ENCODE results near the gene PPP2R1A. TPM values are rescaled to one million over a fixed set of nuclear protein-coding genes. Genes with fewer than 3 reads are reported as not detected.
A peak's percentile ranks its signal among the peaks of the same experiment; 100 is the strongest.

The PPP2R1A gene
- total and polyA plus RNA-seq, 2 of the 13 experiments (the other 11 are each of a cell fraction or from before 2014, with no cell fraction given), result 86.7 to 130 TPM

GRCh38 chr19:52269338-52270261 is 79.7 kb downstream of the PPP2R1A start, which contains the start of gene ZNF766 (continued):
- TF ChIP-seq ARNT2 (CRISPR knock-in tag; IDR thresholded peaks at IDR 0.05; ENCODE audit: low read depth) (no peak), TRIM22 (IDR thresholded peaks at IDR 0.05) (no peak), ZNF747 (CRISPR knock-in tag; IDR thresholded peaks at IDR 0.05; ENCODE audit: borderline replicate concordance) (peak; percentile 89; the same call in 1 of the 2 replicates), BCLAF1 (IDR thresholded peaks at IDR 0.05) (no peak), CC2D1A (CRISPR knock-in tag; IDR thresholded peaks at IDR 0.05) (no peak), KDM6A (CRISPR knock-in tag; IDR thresholded peaks at IDR 0.05; ENCODE audit: low read depth) (no peak), ARNT (IDR thresholded peaks at IDR 0.05) (no peak), SIX4 (CRISPR knock-in tag; IDR thresholded peaks at IDR 0.05) (no peak), MED8 (CRISPR knock-in tag; IDR thresholded peaks at IDR 0.05; ENCODE audit: insufficient replicate concordance) (no peak), ARID4A (CRISPR knock-in tag; IDR thresholded peaks at IDR 0.05; ENCODE audit: borderline replicate concordance) (peak; percentile 97), TBX2 (CRISPR knock-in tag; IDR thresholded peaks at IDR 0.05; ENCODE audit: borderline replicate concordance) (peak; percentile 83), CREM (IDR thresholded peaks at IDR 0.05) (peak; percentile 45; the same call in 1 of the 2 replicates), CREM (CRISPR knock-in tag; IDR thresholded peaks at IDR 0.05) (no peak), REL (CRISPR knock-in tag; conservative IDR thresholded peaks at IDR 0.05) (no peak), ZMAT3 (CRISPR knock-in tag; conservative IDR thresholded peaks at IDR 0.05) (no peak)
- TF ChIP-seq, protein P1, sequence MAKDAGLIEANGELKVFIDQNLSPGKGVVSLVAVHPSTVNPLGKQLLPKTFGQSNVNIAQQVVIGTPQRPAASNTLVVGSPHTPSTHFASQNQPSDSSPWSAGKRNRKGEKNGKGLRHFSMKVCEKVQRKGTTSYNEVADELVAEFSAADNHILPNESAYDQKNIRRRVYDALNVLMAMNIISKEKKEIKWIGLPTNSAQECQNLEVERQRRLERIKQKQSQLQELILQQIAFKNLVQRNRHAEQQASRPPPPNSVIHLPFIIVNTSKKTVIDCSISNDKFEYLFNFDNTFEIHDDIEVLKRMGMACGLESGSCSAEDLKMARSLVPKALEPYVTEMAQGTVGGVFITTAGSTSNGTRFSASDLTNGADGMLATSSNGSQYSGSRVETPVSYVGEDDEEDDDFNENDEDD (CRISPR knock-in tag; IDR thresholded peaks at IDR 0.05; ENCODE audit: borderline replicate concordance), result peak; percentile 80; the same call in 1 of the 2 replicates

All from HepG2 (cell line).